Natural killer cell treated with Interleukin-12 subunit alpha and Interleukin-12 subunit beta and Interleukin-15 and Interleukin-18, amount 100 ng/mL, for 72 hours (primary cell): ENCODE results near the gene SDC1. TPM values are rescaled to one million over a fixed set of nuclear protein-coding genes. Genes with fewer than 3 reads are reported as not detected.

Source experiments
- ATAC-seq, 2 donors: fragments of 150-1000 bp; cut with Tn5 transposase in 1 of 2; sonication (Bioruptor Pico), chemical (Tn5 transposase) in 1 of 2; 2 replicates each; pipeline ENCODE4 v1.10.0; 2021
- DNase-seq: peaks from one replicate; pipeline ENCODE4 v3.0.0; 2022; ENCODE audit warnings: low spot score
- H3K27ac Mint-ChIP-seq, 2 donors: 1 replicate in 1 of 2; 2 replicates in 1 of 2; pipeline ENCODE4 v1.8.0; 2022; ENCODE audit warnings: mixed read lengths in 2 of 2, mild to moderate bottlenecking in 1 of 2, moderate library complexity in 1 of 2
- H3K27me3 Mint-ChIP-seq, 2 donors: 1 replicate in 1 of 2; 2 replicates in 1 of 2; pipeline ENCODE4 v1.8.0; 2022; ENCODE audit warnings: mixed read lengths in 2 of 2
- H3K36me3 Mint-ChIP-seq: one replicate; pipeline ENCODE4 v1.8.0; 2022; ENCODE audit warnings: mixed read lengths
- H3K4me1 Mint-ChIP-seq, 2 donors: 1 replicate in 1 of 2; 2 replicates in 1 of 2; pipeline ENCODE4 v1.8.0; 2022; ENCODE audit warnings: low read depth in 2 of 2, mixed read lengths in 2 of 2, mild to moderate bottlenecking in 1 of 2
- H3K4me3 Mint-ChIP-seq: one replicate; pipeline ENCODE4 v1.8.0; 2022; ENCODE audit warnings: mixed read lengths
- H3K9me3 Mint-ChIP-seq: 2 replicates; pipeline ENCODE4 v1.8.0; 2022; ENCODE audit warnings: mixed read lengths
- total RNA-seq, 2 donors: library from RNA; stranded (reverse); gene quantifications; one replicate each; pipeline ENCODE4 v1.2.3, GENCODE V29; 2022

Gene SDC1
- total RNA-seq, 2 donors from 2014 or later = not detected

DNA sequence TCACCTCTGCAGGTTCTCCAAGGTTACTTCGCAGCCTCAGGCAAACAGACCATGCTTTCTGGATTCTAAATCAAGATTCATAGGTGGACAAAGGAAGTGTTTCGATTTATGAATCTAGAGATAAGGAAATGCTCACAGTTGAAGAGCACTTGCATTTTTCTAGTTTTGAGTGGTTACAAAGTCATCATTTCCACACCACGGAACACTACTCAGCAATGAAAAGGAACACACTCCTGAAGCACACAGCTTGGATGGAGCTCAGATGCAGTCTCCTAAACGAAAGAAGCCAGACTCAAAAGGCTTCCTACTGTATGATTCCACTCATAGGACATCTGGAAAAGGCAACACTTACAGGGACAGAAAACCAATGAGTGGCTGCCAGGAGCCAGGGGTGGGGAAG is 31.7 kb downstream of the SDC1 start:
- no peak for ATAC-seq
- H3K4me1 Mint-ChIP-seq = no peaks in the 10 kb centered on the region
- H3K4me3 Mint-ChIP-seq = no peak overlapping the region
- H3K36me3 Mint-ChIP-seq = no peaks in the 10 kb centered on the region
- no peaks in the 10 kb centered on the region for H3K9me3 Mint-ChIP-seq
- no peak overlapping the region for H3K27ac Mint-ChIP-seq
- no peak for DNase-seq
- H3K27me3 Mint-ChIP-seq = no peaks in the 10 kb centered on the region

DNA sequence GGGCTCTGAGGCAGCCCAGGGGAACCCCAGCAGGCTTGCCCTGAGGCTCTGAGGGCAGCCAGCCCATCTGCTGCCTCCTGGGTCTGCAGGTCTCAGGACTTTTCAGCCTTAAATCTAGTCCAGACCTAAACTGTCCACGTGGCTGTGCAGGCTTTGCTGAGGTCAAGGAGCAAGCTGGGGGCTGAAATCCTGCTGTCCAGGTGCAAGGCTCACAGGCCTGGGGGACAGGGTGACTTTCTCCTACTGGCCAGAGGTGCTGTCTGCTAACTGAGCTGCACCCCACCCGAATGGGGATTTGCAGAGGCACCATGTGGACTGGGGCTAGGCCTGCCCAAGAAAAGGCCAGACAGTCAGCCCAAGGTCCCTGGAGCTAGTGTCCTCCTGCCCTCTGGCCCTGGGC is 32.1 kb downstream of the SDC1 start:
- no peaks in the 10 kb centered on the region for H3K36me3 Mint-ChIP-seq
- H3K27ac Mint-ChIP-seq = no peak overlapping the region
- H3K9me3 Mint-ChIP-seq = no peaks in the 10 kb centered on the region
- DNase-seq (no peak), ATAC-seq (no peak)
- H3K4me3 Mint-ChIP-seq = no peak overlapping the region
- H3K4me1 Mint-ChIP-seq = no peaks in the 10 kb centered on the region
- no peaks in the 10 kb centered on the region for H3K27me3 Mint-ChIP-seq

DNA sequence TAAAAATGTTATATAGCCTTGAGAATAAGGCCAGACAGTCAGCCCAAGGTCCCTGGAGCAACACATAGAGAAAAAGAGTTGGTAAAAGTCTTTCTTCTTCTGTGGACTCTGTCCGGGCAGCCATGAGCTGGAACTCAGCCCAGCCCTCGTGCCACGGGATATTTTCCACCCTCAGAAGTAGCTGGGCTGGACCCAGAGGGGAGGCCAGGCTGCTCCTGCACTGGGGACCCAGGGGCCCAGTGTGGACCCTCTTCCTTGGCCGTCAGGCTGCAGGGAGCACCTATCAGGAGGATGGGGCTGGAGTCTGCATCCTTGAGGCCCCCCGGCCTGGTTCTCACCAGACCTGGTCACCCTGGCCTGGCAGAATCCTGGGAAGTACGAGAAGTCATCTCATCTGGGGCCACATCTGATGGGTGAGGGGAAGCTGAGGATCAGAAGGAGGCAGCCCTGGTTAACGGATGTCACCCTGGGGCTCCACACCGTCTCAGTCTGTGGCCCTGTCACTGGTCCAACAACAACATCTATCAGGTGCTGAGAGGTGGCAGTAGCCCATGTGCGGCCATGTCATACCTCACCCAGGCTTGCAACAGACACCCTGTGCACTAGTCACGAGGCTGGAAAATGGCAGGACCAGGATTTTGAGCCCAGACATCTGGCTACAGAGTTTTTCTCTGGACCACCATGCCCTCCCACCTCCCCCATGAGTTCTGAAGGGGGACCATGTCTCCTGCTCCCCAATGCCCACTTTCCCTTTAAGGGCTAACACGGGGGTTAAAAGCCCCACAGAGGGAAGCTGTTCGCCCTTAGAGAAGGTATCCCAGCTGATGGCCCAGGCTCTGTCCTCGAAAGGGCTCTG is 33.0 kb downstream of the SDC1 start:
- Mint-ChIP-seq H3K9me3 (no peaks in the 10 kb centered on the region), H3K27me3 (no peaks in the 10 kb centered on the region), H3K4me1 (no peaks in the 10 kb centered on the region), H3K4me3 (no peak overlapping the region), H3K36me3 (no peaks in the 10 kb centered on the region), H3K27ac (no peak overlapping the region)
- no peak for DNase-seq
- peak in 1 of 2 donors; percentile 29 for ATAC-seq

DNA sequence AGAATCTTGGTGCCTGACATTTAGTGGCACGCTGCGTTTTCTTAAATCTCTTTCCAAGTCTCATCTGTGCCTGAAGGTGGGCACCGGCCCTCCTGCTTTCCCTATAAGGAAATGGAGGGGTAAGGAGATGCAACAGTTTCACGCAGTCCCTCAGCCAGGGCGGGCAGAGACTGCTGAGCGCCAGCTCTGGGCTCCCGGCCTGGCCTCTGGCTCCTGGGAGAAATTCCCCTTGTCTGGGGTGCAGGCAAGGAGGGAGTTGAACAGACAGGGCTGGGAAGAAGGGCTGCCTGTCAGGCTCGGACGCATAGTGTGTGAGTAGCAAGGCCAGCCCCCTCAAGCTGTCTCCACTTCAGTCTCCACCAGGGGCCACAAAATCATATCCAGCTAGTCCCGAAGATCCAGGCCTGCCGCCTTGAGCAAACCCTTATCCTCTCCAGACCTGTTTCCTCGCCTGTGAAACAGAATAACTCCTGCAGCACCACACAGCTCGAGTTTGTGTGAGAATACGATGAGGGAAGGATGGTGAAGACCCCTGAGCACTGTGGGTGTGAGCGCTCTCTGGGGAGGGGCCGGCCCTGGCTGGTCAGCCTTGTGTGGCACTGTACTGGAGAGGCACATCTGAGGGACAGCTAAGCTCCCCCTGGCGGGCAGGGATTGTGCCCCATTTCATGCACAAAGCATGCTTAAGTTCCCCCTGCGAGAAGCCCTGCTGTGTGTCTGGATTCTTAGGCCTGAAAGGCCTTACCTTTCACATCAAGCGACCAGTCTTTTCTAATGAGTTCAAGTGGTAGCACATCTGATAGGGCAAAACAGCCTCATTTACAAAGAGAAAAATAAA is 33.8 kb downstream of the SDC1 start:
- DNase-seq = no peak
- H3K27ac Mint-ChIP-seq = no peak overlapping the region
- no peaks in the 10 kb centered on the region for H3K36me3 Mint-ChIP-seq
- no peak overlapping the region for H3K4me3 Mint-ChIP-seq
- ATAC-seq = no peak
- no peaks in the 10 kb centered on the region for H3K9me3 Mint-ChIP-seq
- H3K4me1 Mint-ChIP-seq = no peaks in the 10 kb centered on the region
- no peaks in the 10 kb centered on the region for H3K27me3 Mint-ChIP-seq

DNA sequence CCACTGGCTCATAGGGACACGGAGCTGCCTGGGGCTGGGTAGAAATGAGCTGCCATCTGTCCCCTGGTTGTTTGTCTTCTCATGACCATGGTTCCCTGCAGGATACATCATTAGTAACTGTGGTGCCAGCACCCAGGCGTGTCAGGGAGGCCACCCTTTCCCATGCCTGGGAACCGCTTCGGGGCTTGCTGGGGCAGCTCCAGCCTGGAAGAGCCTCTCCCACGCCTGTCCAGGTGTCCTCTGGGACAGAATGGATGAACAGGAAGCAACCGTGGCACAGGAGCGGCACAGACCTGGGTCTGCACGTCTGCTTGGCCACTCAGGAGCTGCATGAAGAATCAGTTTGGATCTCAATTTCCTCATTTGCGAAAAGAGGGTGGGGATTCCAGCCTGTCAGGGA is 34.8 kb downstream of the SDC1 start:
- H3K4me3 Mint-ChIP-seq = no peak overlapping the region
- H3K27me3 Mint-ChIP-seq = no peaks in the 10 kb centered on the region
- H3K36me3 Mint-ChIP-seq = no peaks in the 10 kb centered on the region
- no peaks in the 10 kb centered on the region for H3K4me1 Mint-ChIP-seq
- ATAC-seq (no peak), DNase-seq (no peak)
- H3K27ac Mint-ChIP-seq = no peak overlapping the region
- H3K9me3 Mint-ChIP-seq = no peaks in the 10 kb centered on the region

DNA sequence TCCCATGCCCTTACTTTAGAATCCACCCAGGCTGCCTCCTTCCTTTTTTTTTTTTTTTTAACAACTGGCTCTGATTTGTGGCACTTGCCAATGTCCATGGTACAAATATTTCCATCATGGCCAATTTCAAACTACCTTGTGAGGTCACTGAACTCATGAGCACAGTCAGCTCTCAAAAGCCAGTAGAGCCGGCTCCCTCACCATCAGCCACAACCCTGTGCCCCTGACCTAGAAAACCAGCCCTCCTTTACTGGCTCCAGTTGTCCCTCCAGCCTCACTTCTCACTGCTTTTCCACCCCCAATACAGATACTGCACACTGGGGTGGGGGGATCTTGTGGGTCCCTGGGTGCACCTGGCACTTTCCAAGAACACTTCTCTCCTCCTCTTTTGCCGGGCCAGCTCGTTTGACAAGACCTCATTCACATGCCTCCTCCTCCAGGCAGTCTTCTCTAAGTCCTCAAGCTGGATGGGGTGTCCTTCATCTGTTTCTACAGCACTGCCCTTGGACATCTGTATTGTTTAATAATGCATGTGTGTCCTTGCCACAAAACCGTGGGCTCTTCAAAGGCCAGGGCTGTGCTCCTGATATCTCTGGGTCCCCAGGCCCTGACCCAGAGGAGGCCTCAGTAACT is 35.5 kb downstream of the SDC1 start:
- no peak overlapping the region for H3K4me3 Mint-ChIP-seq
- no peaks in the 10 kb centered on the region for H3K9me3 Mint-ChIP-seq
- H3K27me3 Mint-ChIP-seq = no peaks in the 10 kb centered on the region
- no peak for DNase-seq
- H3K36me3 Mint-ChIP-seq = no peaks in the 10 kb centered on the region
- H3K4me1 Mint-ChIP-seq = no peaks in the 10 kb centered on the region
- H3K27ac Mint-ChIP-seq = no peak overlapping the region
- no peak for ATAC-seq

DNA sequence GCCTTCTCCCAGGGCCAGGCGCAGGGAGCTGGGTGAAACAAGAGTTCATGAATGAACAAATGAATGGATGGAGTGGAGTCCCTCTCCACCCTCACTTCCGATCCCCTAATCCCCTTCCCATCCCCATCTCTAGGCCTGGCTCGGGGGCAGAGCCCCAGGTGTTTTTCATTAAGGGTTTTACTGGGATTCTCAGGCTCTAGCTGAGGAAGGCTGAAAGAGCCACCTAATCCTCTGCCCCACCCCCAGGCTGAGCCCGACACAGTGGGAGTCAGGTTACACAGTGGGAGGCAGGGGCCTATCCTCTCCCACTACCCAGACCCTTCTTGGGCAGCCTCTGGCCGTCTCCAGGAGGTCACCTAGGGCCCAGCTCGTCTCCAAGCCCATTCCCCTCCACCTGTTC is 36.1 kb downstream of the SDC1 start:
- H3K27ac Mint-ChIP-seq = no peak overlapping the region
- no peak for ATAC-seq
- H3K36me3 Mint-ChIP-seq = no peaks in the 10 kb centered on the region

DNA sequence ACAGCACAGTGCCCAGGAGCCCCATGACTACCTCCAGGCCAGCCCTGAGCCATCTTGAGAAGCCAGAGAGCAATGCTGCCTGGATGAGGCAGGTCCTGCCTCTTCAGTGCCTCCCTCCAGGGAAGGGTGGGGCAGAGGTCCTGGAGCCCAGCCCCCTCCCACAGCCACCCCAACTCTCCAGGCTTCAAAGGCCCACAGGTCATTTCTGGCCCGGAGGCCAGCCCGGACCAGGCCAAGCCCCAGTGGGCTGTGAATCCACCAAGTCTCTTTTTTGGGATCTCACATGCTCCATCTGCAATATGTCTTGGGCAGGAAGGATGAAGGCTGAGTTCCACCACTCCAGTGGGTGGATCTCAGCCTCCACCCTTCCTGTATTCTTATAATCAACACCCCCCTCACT is 36.7 kb downstream of the SDC1 start:
- no peaks in the 10 kb centered on the region for H3K36me3 Mint-ChIP-seq
- no peaks in the 10 kb centered on the region for H3K4me1 Mint-ChIP-seq

More for the DNA sequence above, 36.1 kb downstream of the SDC1 start:
- Mint-ChIP-seq H3K4me3 (no peak overlapping the region), H3K4me1 (no peaks in the 10 kb centered on the region), H3K27me3 (no peaks in the 10 kb centered on the region), H3K9me3 (no peaks in the 10 kb centered on the region)
- DNase-seq = no peak

DNA sequence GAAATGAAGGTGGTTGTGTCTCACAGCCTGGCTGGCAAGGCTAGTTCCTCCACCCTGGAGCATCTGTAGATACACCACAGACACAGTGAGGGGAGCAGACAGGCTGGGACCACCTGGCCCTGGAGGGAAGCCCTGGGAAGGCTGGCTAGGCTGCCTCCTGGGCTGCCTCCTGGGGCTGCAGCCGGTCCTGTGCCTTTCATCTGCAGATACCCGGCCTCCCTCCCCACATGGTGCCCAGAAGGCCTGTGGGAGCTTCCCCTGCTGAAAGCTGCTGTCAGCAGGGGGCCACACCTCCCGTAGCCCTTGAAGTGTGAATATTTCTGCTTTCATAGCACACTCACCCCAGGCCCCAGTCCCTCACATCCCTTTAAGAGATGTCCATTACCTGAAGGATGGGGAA is 37.6 kb downstream of the SDC1 start:
- Mint-ChIP-seq H3K36me3 (no peaks in the 10 kb centered on the region), H3K27ac (no peak overlapping the region), H3K4me3 (no peak overlapping the region), H3K9me3 (no peaks in the 10 kb centered on the region), H3K27me3 (peaks cover 3 to 8% of the 10 kb centered on the region in 2 donors), H3K4me1 (no peaks in the 10 kb centered on the region)
- ATAC-seq (no peak), DNase-seq (no peak)

More for the DNA sequence above, 36.7 kb downstream of the SDC1 start:
- Mint-ChIP-seq H3K27ac (no peak overlapping the region), H3K27me3 (peaks cover 3 to 5% of the 10 kb centered on the region in 2 donors), H3K4me3 (no peak overlapping the region), H3K9me3 (no peaks in the 10 kb centered on the region)
- no peak for DNase-seq
- ATAC-seq = no peak

DNA sequence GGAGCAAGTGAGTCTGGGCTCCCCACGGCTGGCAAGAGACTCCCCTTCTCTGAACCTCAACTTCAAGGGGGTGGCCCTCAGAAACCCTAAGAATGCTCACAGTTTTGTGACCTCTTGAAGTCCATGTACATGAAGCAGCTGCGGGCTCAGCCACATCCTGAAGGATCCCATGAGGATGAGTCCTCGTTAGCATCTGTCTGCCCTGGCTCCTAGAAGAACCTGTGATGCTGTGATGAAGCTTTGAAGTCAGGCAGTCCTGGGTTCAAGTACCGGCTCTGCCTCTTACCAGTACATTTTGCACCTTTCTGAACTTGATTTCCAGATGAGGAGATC is 38.1 kb downstream of the SDC1 start:
- DNase-seq (no peak), ATAC-seq (no peak)
- Mint-ChIP-seq H3K4me3 (no peak overlapping the region), H3K27ac (no peak overlapping the region), H3K4me1 (no peaks in the 10 kb centered on the region), H3K27me3 (peaks cover 3 to 8% of the 10 kb centered on the region in 2 donors), H3K9me3 (no peaks in the 10 kb centered on the region), H3K36me3 (no peaks in the 10 kb centered on the region)

DNA sequence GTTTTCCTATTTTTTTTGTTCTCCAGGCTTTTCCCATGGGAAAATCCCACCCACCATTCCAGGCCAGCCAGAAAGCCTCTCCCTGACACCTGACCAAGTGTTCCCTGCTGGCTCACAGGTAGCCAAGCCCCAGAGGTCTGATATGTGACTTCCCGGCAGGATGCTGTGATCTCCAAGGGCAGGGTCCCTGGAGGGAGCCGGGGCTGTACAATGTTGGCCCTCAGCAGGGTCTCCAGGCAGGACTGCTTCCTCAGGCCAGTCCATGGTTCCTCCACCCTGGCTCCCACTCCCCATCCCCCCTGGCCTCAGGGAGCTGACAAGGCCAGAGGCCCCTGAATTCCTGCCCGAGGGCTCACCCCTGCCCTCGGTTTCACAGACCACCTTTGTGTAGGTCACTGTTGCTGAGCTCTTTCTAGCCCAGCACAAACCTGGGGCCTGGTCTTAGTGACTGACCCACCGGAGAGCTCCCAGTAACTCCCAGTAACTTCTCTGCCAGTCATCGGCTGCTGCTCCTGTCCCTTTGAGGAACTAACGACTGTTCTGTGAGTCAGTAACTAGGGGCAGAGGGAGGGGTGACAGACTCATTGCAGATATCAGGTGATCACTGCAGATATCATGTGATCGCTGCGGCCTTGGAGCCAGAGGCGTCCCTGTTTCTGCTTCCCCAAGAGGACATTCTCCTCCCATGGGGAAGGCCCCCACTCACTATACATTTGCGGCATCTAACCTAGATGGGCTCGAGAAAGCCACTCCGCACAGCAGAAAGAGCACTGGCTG is 38.7 kb downstream of the SDC1 start:
- no peak for ATAC-seq
- no peaks in the 10 kb centered on the region for H3K9me3 Mint-ChIP-seq
- H3K4me3 Mint-ChIP-seq = no peak overlapping the region
- H3K27me3 Mint-ChIP-seq = peaks cover 3 to 8% of the 10 kb centered on the region in 2 donors
- no peak overlapping the region for H3K27ac Mint-ChIP-seq
- no peak for DNase-seq
- no peaks in the 10 kb centered on the region for H3K36me3 Mint-ChIP-seq
- H3K4me1 Mint-ChIP-seq = no peaks in the 10 kb centered on the region

DNA sequence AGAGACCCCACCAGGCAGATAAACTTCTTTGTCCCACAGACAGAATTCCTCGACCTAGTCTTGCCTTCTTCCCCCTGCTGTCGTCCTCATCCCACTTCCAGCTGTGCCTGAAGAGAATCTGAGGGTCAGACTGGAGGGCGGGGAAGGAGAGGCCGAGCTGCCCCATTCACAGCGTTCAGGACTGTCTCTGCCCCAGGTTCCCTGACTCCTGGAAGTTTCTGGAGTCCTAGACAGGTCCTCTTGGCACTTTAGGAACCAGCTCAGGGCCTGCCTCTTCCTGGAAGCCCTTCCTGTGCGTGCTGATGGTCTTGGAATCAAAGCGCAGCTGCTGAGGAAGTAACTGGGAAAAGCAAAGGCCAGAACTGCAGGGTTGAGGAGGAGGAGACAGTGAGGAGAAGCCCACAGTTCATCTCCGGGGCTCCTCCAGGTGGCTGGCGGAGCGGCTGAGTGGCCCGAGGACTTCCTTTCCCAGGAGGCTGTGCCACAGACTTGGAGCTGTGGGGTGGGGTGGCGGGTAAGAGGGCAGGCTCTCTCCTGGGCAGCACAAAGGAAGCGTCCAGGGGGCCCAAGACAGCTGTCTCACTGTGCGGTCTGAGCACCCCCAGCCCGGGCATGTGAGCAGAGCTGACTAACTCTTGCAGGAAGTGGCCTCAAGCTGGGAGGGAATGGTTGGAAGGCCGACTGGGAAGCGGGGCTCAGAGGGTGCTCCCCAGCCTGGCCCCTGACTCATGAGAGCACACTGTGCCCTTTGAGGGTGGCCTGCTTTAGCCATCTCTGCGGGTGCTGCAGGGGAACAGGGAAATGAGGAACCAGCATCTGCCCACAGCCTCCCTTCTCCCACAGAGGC is 39.5 kb downstream of the SDC1 start:
- Mint-ChIP-seq H3K4me3 (no peak overlapping the region), H3K4me1 (no peaks in the 10 kb centered on the region), H3K27me3 (peaks cover 3 to 8% of the 10 kb centered on the region in 2 donors), H3K36me3 (no peaks in the 10 kb centered on the region), H3K9me3 (no peaks in the 10 kb centered on the region), H3K27ac (no peak overlapping the region)
- DNase-seq (no peak), ATAC-seq (no peak)
